ENCODE data around the gene DENND1B.

DNA sequence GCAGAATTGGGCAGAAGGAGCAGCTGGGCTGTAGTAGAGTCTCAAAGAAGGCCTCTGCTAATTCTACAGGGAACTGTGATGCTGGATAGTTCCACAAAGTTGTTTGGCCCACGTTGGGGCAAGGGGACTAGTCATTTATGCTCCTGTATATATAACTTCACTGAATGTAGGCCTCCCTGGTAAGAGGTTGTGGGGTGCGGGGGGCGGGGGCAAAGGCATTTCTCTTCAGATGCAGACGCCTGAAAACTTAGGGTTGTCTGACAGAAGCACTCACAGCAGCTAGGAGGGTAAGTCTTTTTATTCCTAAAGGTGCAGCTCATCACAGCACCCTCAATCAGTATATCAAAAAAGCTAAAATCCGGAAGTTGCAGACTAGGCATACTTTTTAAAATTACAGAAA lies 38.5 kb upstream of the DENND1B start:
- TF ChIP-seq, protein P1, sequence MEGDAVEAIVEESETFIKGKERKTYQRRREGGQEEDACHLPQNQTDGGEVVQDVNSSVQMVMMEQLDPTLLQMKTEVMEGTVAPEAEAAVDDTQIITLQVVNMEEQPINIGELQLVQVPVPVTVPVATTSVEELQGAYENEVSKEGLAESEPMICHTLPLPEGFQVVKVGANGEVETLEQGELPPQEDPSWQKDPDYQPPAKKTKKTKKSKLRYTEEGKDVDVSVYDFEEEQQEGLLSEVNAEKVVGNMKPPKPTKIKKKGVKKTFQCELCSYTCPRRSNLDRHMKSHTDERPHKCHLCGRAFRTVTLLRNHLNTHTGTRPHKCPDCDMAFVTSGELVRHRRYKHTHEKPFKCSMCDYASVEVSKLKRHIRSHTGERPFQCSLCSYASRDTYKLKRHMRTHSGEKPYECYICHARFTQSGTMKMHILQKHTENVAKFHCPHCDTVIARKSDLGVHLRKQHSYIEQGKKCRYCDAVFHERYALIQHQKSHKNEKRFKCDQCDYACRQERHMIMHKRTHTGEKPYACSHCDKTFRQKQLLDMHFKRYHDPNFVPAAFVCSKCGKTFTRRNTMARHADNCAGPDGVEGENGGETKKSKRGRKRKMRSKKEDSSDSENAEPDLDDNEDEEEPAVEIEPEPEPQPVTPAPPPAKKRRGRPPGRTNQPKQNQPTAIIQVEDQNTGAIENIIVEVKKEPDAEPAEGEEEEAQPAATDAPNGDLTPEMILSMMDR (IDR thresholded peaks at IDR 0.05; ENCODE audit: borderline replicate concordance, extremely low read depth, low read length, poor library complexity, severe bottlenecking): no peak
- no peak for TF ChIP-seq EZH2 (IDR thresholded peaks at IDR 0.05; ENCODE audit: borderline replicate concordance, low read depth, low read length, severe bottlenecking)
